ENCODE results near the gene LRRC28. TPM values are rescaled to one million over a fixed set of nuclear protein-coding genes. Genes with fewer than 3 reads are reported as not detected.
A peak's percentile ranks its signal among the peaks of the same experiment; 100 is the strongest.

Gene LRRC28
- total and polyA plus RNA-seq, 2 of the 4 experiments (the other 2 are of a cell fraction) = 12.7 to 21.1 TPM

- TF ChIP-seq FOS (IDR thresholded peaks at IDR 0.05; ENCODE audit: low read depth, low read length) (no peak), RAD21 (IDR thresholded peaks at IDR 0.05; ENCODE audit: low read length) (no peak), CEBPB (IDR thresholded peaks at IDR 0.05; ENCODE audit: low read depth, low read length) (0 out of 2 replicates have a peak, but pooled peaks have one; percentile 9)
- TF ChIP-seq, protein P1, sequence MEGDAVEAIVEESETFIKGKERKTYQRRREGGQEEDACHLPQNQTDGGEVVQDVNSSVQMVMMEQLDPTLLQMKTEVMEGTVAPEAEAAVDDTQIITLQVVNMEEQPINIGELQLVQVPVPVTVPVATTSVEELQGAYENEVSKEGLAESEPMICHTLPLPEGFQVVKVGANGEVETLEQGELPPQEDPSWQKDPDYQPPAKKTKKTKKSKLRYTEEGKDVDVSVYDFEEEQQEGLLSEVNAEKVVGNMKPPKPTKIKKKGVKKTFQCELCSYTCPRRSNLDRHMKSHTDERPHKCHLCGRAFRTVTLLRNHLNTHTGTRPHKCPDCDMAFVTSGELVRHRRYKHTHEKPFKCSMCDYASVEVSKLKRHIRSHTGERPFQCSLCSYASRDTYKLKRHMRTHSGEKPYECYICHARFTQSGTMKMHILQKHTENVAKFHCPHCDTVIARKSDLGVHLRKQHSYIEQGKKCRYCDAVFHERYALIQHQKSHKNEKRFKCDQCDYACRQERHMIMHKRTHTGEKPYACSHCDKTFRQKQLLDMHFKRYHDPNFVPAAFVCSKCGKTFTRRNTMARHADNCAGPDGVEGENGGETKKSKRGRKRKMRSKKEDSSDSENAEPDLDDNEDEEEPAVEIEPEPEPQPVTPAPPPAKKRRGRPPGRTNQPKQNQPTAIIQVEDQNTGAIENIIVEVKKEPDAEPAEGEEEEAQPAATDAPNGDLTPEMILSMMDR (conservative IDR thresholded peaks at IDR 0.05; ENCODE audit: low read depth, low read length) = no peak
- TF ChIP-seq, protein P2, sequence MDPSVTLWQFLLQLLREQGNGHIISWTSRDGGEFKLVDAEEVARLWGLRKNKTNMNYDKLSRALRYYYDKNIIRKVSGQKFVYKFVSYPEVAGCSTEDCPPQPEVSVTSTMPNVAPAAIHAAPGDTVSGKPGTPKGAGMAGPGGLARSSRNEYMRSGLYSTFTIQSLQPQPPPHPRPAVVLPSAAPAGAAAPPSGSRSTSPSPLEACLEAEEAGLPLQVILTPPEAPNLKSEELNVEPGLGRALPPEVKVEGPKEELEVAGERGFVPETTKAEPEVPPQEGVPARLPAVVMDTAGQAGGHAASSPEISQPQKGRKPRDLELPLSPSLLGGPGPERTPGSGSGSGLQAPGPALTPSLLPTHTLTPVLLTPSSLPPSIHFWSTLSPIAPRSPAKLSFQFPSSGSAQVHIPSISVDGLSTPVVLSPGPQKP (IDR thresholded peaks at IDR 0.05; ENCODE audit: borderline replicate concordance, low read depth, low read length) = no peak
- Histone ChIP-seq H3K56ac (ENCODE audit: extremely low read depth, insufficient read depth, low read length) (no peak overlapping the region), H2AK5ac (ENCODE audit: low read depth, low read length) (no peak overlapping the region), H3K9me3 (ENCODE audit: control insufficient read depth, insufficient read depth, low read length) (no peaks in the 10 kb centered on the region), H2BK5ac (ENCODE audit: low read depth, low read length, poor library complexity, severe bottlenecking) (no peak overlapping the region), H3K23ac (ENCODE audit: low read depth, low read length) (no peak overlapping the region), H3K14ac (replicated peaks; ENCODE audit: low read depth, low read length) (no peak overlapping the region), H2BK20ac (ENCODE audit: low read depth, low read length) (no peak overlapping the region), H4K20me1 (ENCODE audit: insufficient read depth, low read length) (no peaks in the 10 kb centered on the region), H2AK9ac (replicated peaks; ENCODE audit: low read depth, low read length, poor library complexity) (no peak overlapping the region), H4K91ac (ENCODE audit: insufficient read depth, low read depth, low read length) (no peak overlapping the region), H3K27me3 (ENCODE audit: control insufficient read depth, insufficient read depth, low read length) (no peaks in the 10 kb centered on the region), H3K4me3 (ENCODE audit: insufficient read depth, low read depth, low read length) (no peak overlapping the region), H3K4ac (ENCODE audit: low read depth, low read length) (no peak overlapping the region), H3K4me1 (ENCODE audit: control insufficient read depth, insufficient read depth, low read length) (no peaks in the 10 kb centered on the region), H3K4me2 (ENCODE audit: low read depth, low read length) (no peak overlapping the region), H3K18ac (ENCODE audit: low read depth, low read length) (no peak overlapping the region), H3K27ac (ENCODE audit: insufficient read depth, low read length) (no peak overlapping the region), H3K9me1 (ENCODE audit: insufficient read depth, low read length) (no peaks in the 10 kb centered on the region), H3K79me1 (ENCODE audit: low read depth in 1 of 2, low read length in 2 of 2) (no peaks in the 10 kb centered on the region), H3K9ac (ENCODE audit: low read depth, low read length) (no peak overlapping the region), H2BK15ac (ENCODE audit: low read depth, low read length) (no peak overlapping the region; the same call in 2 of the 3 replicates), H4K8ac (ENCODE audit: low read depth in 2 of 2, low read length in 2 of 2) (no peak overlapping the region), H3K36me3 (ENCODE audit: control insufficient read depth, insufficient read depth, low read length) (no peaks in the 10 kb centered on the region), H2AFZ (replicated peaks; ENCODE audit: low read length, poor library complexity) (no peak overlapping the region), H4K5ac (ENCODE audit: low read depth, low read length) (no peak overlapping the region), H2BK120ac (ENCODE audit: low read depth, low read length) (no peak overlapping the region)
- WGBS, 2 experiments (ENCODE audit: extremely low coverage in 2 of 2, insufficient read length in 1 of 2) = 73% methylated on average over 3 of the region's 5 CpGs; no CpG with 5 or more reads in 1 of the 2 experiments
- ATAC-seq (ENCODE audit: low read depth) (no peak), DNase-seq (no peak)
- ChIA-PET CTCF (interaction anchor here (0.7 to 0.9 kb wide), 2 partner anchors 10 to 306 kb away, joined by 3 read pairs; no protein-coding TSS in a partner anchor), POLR2A (ENCODE audit: unreplicated experiment) (no interaction called here)
- intact Hi-C loops (cut with micrococcal nuclease) = no loop called here
- dilution Hi-C loops (cut with HindIII; ENCODE audit: low sequenced_read_pairs, unreplicated experiment) = no loop called here
- no TSS peak for BruUV-seq (replicated peaks)
- in situ Hi-C loops (cut with MboI; ENCODE audit: low sequenced_read_pairs) = no loop called here
These were observed 147.8 kb downstream of the LRRC28 start for GRCh38 chr15:99399061-99399460.
